ENCODE data around the gene NRXN3.

The NRXN3 gene

DNA sequence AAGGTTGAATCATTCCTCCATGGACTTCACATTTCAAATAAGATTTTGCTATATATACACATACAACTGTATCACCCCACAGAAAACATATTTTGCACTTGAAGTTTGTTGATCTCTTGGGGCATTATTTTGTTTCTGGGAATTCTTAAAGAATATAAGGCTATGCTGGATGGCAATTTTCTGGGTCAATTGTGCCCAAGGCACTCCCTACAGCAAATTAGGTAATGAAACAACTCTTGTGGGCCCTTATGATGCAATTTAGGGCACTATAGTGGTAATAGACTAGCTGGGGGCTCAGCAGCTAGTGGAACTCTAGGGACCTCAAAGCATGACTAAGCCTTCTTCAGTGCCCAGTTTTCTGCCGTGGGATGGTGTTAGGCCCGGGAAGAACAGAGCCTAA is 444.4 kb downstream of the NRXN3 start:
- TF ChIP-seq, protein P1, sequence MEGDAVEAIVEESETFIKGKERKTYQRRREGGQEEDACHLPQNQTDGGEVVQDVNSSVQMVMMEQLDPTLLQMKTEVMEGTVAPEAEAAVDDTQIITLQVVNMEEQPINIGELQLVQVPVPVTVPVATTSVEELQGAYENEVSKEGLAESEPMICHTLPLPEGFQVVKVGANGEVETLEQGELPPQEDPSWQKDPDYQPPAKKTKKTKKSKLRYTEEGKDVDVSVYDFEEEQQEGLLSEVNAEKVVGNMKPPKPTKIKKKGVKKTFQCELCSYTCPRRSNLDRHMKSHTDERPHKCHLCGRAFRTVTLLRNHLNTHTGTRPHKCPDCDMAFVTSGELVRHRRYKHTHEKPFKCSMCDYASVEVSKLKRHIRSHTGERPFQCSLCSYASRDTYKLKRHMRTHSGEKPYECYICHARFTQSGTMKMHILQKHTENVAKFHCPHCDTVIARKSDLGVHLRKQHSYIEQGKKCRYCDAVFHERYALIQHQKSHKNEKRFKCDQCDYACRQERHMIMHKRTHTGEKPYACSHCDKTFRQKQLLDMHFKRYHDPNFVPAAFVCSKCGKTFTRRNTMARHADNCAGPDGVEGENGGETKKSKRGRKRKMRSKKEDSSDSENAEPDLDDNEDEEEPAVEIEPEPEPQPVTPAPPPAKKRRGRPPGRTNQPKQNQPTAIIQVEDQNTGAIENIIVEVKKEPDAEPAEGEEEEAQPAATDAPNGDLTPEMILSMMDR (IDR thresholded peaks at IDR 0.05; ENCODE audit: poor library complexity, severe bottlenecking) = no peak
- no peaks in the 10 kb centered on the region for H3K9me3 ChIP-seq (ENCODE audit: severe bottlenecking)
- no peaks in the 10 kb centered on the region for H3K4me1 ChIP-seq (ENCODE audit: insufficient read depth, poor library complexity, severe bottlenecking)
- no peaks in the 10 kb centered on the region for H3K36me3 ChIP-seq (ENCODE audit: low read depth)
- no peak overlapping the region for H3K4me3 ChIP-seq (ENCODE audit: severe bottlenecking)
- DNase-seq (ENCODE audit: low spot score) (no peak), ATAC-seq (ENCODE audit: low read depth) (no peak)
- H3K27ac ChIP-seq (ENCODE audit: poor library complexity, severe bottlenecking) = no peak overlapping the region
- H3K27me3 ChIP-seq (ENCODE audit: insufficient read depth, poor library complexity, severe bottlenecking) = no peaks in the 10 kb centered on the region

DNA sequence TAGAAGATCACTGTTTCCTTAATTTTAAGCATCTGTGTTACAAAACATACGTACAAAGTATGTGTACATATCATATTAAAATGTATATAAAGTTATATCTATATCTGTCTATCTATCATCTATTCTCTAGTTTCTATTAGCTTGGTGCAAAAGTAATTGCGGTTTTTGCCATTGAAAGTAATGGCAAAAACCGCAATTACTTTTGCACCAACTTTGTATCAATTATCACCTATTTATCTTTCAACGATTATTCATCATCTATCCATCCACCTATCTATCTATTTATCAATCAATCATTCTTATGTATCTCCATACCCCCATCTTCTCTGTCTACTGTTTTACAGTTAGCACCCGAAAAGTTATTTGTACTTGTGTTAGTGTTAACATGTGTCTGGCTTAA is 447.6 kb downstream of the NRXN3 start:
- ATAC-seq (ENCODE audit: low read depth) (no peak), DNase-seq (ENCODE audit: low spot score) (no peak)
- Histone ChIP-seq H3K36me3 (ENCODE audit: low read depth) (no peaks in the 10 kb centered on the region), H3K4me1 (ENCODE audit: insufficient read depth, poor library complexity, severe bottlenecking) (no peaks in the 10 kb centered on the region), H3K27ac (ENCODE audit: poor library complexity, severe bottlenecking) (no peak overlapping the region), H3K9me3 (ENCODE audit: severe bottlenecking) (no peaks in the 10 kb centered on the region), H3K27me3 (ENCODE audit: insufficient read depth, poor library complexity, severe bottlenecking) (peaks cover 2% of the 10 kb centered on the region), H3K4me3 (ENCODE audit: severe bottlenecking) (no peak overlapping the region)
- TF ChIP-seq, protein P1 (IDR thresholded peaks at IDR 0.05; ENCODE audit: poor library complexity, severe bottlenecking) = no peak

DNA sequence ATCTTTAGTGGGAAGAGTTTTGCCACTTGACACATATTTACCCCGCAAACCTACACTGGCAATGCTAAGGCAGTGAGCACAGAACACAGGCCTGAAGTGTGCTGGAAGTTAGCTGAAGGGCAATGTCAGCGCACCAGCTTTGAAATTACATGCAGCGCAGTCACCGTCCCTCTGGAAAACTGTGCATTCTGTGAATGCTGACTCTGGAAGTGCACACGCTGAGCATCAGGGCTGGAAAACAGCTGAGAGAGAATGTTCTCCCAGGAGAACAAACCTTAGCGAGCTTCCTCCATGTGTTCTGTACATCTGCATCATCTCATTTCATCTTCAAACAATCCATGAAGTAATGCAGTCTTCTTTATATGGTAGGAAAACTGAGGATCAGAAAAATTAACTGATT is 448.2 kb downstream of the NRXN3 start:
- no peaks in the 10 kb centered on the region for H3K36me3 ChIP-seq (ENCODE audit: low read depth)
- TF ChIP-seq, protein P1 (IDR thresholded peaks at IDR 0.05; ENCODE audit: poor library complexity, severe bottlenecking) = no peak
- H3K27me3 ChIP-seq (ENCODE audit: insufficient read depth, poor library complexity, severe bottlenecking) = peaks cover 2% of the 10 kb centered on the region
- no peaks in the 10 kb centered on the region for H3K4me1 ChIP-seq (ENCODE audit: insufficient read depth, poor library complexity, severe bottlenecking)
- ATAC-seq (ENCODE audit: low read depth) (no peak), DNase-seq (ENCODE audit: low spot score) (no peak)
- H3K4me3 ChIP-seq (ENCODE audit: severe bottlenecking) = no peak overlapping the region
- H3K9me3 ChIP-seq (ENCODE audit: severe bottlenecking) = no peaks in the 10 kb centered on the region
- H3K27ac ChIP-seq (ENCODE audit: poor library complexity, severe bottlenecking) = no peak overlapping the region

DNA sequence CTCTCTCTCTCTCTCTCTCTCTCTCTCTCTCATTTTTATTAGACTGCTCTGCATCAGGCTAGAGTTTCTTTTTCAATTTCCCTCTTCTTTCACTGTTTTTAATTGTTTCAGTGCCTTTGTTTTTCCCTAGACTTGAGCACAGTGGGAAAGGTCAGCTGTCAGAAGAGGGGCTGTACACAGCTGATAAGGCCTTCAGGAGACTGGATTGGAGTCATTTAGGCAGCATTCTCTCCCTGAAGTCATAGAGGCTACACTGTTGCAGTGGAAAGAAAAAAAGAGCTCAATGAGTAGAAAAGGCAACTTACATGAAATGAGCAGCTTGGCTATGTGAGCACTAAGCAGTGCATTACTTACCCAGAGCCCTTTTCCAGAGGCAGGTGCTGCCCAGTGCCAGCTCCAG is 456.9 kb downstream of the NRXN3 start:
- TF ChIP-seq, protein P1 (IDR thresholded peaks at IDR 0.05; ENCODE audit: poor library complexity, severe bottlenecking) = no peak
- Histone ChIP-seq H3K9me3 (ENCODE audit: severe bottlenecking) (no peaks in the 10 kb centered on the region), H3K27me3 (ENCODE audit: insufficient read depth, poor library complexity, severe bottlenecking) (no peaks in the 10 kb centered on the region), H3K36me3 (ENCODE audit: low read depth) (no peaks in the 10 kb centered on the region), H3K27ac (ENCODE audit: poor library complexity, severe bottlenecking) (no peak overlapping the region), H3K4me3 (ENCODE audit: severe bottlenecking) (no peak overlapping the region), H3K4me1 (ENCODE audit: insufficient read depth, poor library complexity, severe bottlenecking) (no peaks in the 10 kb centered on the region)
- ATAC-seq (ENCODE audit: low read depth) = no peak
- DNase-seq (ENCODE audit: low spot score) = no peak

DNA sequence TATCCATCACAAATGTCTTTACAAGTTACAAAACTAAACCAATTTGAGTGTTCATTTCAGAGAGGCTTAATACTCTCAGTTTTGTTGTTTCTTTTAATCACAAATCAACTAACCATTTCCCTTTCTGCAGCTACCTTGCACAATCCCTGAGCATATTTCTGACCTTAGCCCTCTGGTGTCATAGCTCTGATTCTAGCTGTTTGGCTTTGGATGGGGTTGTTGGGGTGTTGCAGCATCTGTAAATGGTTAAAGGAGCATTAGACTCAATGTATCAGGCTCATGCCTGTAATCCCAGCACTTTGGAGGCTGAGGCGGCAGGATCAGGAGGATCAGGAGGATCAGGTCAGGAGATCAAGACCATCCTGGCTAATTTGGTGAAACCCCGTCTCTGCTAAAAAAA is 461.4 kb downstream of the NRXN3 start:
- DNase-seq (ENCODE audit: low spot score) = no peak

More for the DNA sequence above, 461.4 kb downstream of the NRXN3 start:
- H3K27me3 ChIP-seq (ENCODE audit: insufficient read depth, poor library complexity, severe bottlenecking) = peaks cover 3% of the 10 kb centered on the region
- H3K36me3 ChIP-seq (ENCODE audit: low read depth) = no peaks in the 10 kb centered on the region
- H3K27ac ChIP-seq (ENCODE audit: poor library complexity, severe bottlenecking) = no peak overlapping the region
- H3K4me1 ChIP-seq (ENCODE audit: insufficient read depth, poor library complexity, severe bottlenecking) = no peaks in the 10 kb centered on the region
- no peak overlapping the region for H3K4me3 ChIP-seq (ENCODE audit: severe bottlenecking)
- TF ChIP-seq, protein P1 (IDR thresholded peaks at IDR 0.05; ENCODE audit: poor library complexity, severe bottlenecking) = no peak
- ATAC-seq (ENCODE audit: low read depth) = no peak
- no peaks in the 10 kb centered on the region for H3K9me3 ChIP-seq (ENCODE audit: severe bottlenecking)

All from RWPE2 (cell line).